Fibroblast of lung (primary cell): ENCODE measurements around the gene GIGYF1. TPM values are rescaled to one million over a fixed set of nuclear protein-coding genes. Genes with fewer than 3 reads are reported as not detected.

ENCODE experiments used
- DNase-seq, 2 donors: peaks; one replicate each; pipeline versions ENCODE4 v3.0.0 to v3.0.0-alpha.2; 2010; ENCODE audit warnings: low read depth in 2 of 2
- H2AFZ ChIP-seq: 2 replicates; pipeline ENCODE4 v1.5.1; 2012; ENCODE audit warnings: low read length, control low read depth, inconsistent platforms
- H3K27ac ChIP-seq: 2 replicates; pipeline ENCODE4 v1.5.1; 2011; ENCODE audit warnings: low read length, control low read depth; ENCODE audit not compliant: insufficient read depth
- H3K27me3 ChIP-seq: 2 replicates; pipeline ENCODE4 v1.5.1; 2011; ENCODE audit warnings: mild to moderate bottlenecking, low read length; ENCODE audit not compliant: control insufficient read depth, insufficient read depth
- H3K36me3 ChIP-seq: 2 replicates; pipeline ENCODE4 v1.5.1; 2011; ENCODE audit warnings: low read length; ENCODE audit not compliant: control insufficient read depth, insufficient read depth
- H3K4me1 ChIP-seq: 2 replicates; pipeline ENCODE4 v1.5.1; 2011; ENCODE audit warnings: low read length; ENCODE audit not compliant: control insufficient read depth, insufficient read depth; ENCODE audit errors: extremely low read depth
- H3K4me2 ChIP-seq: 2 replicates; pipeline ENCODE4 v1.5.1; 2011; ENCODE audit warnings: low read length, control low read depth; ENCODE audit not compliant: insufficient read depth; ENCODE audit errors: extremely low read depth
- H3K4me3 ChIP-seq, 4 experiments: fragments of 200-600 bp in 1 of 4; sonication (generic) in 1 of 4; replicated peaks in 1 of 4; 2 replicates each; pipeline ENCODE4 v1.5.1; 2011 to 2016; ENCODE audit warnings: low read length in 4 of 4, low read depth in 3 of 4, mild to moderate bottlenecking in 3 of 4, control low read depth in 2 of 4, inconsistent platforms in 1 of 4, mixed read lengths in 1 of 4; ENCODE audit not compliant: insufficient read depth in 1 of 4; ENCODE audit errors: control extremely low read depth in 1 of 4
- H3K79me2 ChIP-seq: 2 replicates; pipeline ENCODE4 v1.5.1; 2012; ENCODE audit warnings: mild to moderate bottlenecking, low read length, inconsistent platforms; ENCODE audit not compliant: control insufficient read depth, insufficient read depth
- H3K9ac ChIP-seq: 2 replicates; pipeline ENCODE4 v1.5.1; 2011; ENCODE audit warnings: mild to moderate bottlenecking, low read length, control low read depth; ENCODE audit not compliant: insufficient read depth
- H3K9me3 ChIP-seq: 2 replicates; pipeline ENCODE4 v1.5.1; 2012; ENCODE audit warnings: low read depth, low read length; ENCODE audit not compliant: control insufficient read depth, insufficient read depth
- H4K20me1 ChIP-seq: 2 replicates; pipeline ENCODE4 v1.5.1; 2011; ENCODE audit warnings: low read length; ENCODE audit not compliant: control insufficient read depth, insufficient read depth; ENCODE audit errors: extremely low read depth
- EZH2 ChIP-seq: IDR thresholded peaks from 2 replicates; pipeline ENCODE4 v1.5.1; 2012; ENCODE audit warnings: low read length, control low read depth, mild to moderate bottlenecking; ENCODE audit errors: missing control alignments
- polyA plus RNA-seq, 2 donors: library from polyadenylated mRNA; depleted of rRNA in 1 of 2; stranded (reverse) in 1 of 2; unstranded in 1 of 2; fragments of >200 nt; gene quantifications; 2 replicates each; pipeline ENCODE4 v1.2.1, GENCODE V29; 2011 to 2012; ENCODE audit warnings: missing spikeins in 1 of 2
- total RNA-seq: library from RNA; depleted of rRNA; stranded (reverse); fragments of >200 nt; gene quantifications from 2 replicates; pipeline ENCODE4 v1.2.1, GENCODE V29; 2014
- TF ChIP-seq, protein P1 (sequence below), 2 donors: IDR thresholded peaks in 1 of 2; conservative IDR thresholded peaks in 1 of 2; 1 replicate in 1 of 2; 2 replicates in 1 of 2; pipeline ENCODE4 v1.5.1; 2011 to 2012; ENCODE audit warnings: low read length in 2 of 2, control low read depth in 1 of 2, inconsistent platforms in 1 of 2, low read depth in 1 of 2, mild to moderate bottlenecking in 1 of 2

GIGYF1 gene
- total and polyA plus RNA-seq, 2 donors (not counting 1 experiment from before 2014, with no cell fraction given), result 3.8 to 15.9 TPM

DNA sequence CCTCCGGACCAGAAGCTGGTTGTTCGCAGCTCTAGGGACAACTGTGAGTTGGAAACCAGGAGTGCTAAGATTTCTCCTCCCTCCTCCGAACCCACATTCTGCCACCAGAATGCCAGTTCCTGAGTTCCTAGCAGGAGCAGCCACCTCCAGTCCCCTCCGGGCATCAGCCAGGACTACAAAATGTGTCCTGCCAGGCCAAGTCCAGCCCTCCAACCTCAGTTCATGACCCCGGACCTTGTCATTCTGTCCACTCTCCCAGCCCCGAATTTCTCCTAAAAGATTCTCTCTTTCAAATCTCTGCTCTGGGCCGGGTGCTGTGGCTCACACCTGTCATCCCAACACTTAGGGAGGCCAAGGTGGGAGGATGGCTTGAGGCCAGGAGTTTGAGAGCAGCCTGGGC lies 41.7 kb upstream of the GIGYF1 start:
- Histone ChIP-seq H3K79me2 (no peaks in the 10 kb centered on the region), H4K20me1 (no peaks in the 10 kb centered on the region), H3K27me3 (no peaks in the 10 kb centered on the region), H3K4me3 (no peak overlapping the region), H3K4me1 (no peaks in the 10 kb centered on the region), H2AFZ (no peak overlapping the region), H3K9ac (no peak overlapping the region), H3K27ac (no peak overlapping the region), H3K9me3 (no peaks in the 10 kb centered on the region), H3K36me3 (no peaks in the 10 kb centered on the region), H3K4me2 (no peak overlapping the region)
- no peak for TF ChIP-seq EZH2
- no peak for DNase-seq

DNA sequence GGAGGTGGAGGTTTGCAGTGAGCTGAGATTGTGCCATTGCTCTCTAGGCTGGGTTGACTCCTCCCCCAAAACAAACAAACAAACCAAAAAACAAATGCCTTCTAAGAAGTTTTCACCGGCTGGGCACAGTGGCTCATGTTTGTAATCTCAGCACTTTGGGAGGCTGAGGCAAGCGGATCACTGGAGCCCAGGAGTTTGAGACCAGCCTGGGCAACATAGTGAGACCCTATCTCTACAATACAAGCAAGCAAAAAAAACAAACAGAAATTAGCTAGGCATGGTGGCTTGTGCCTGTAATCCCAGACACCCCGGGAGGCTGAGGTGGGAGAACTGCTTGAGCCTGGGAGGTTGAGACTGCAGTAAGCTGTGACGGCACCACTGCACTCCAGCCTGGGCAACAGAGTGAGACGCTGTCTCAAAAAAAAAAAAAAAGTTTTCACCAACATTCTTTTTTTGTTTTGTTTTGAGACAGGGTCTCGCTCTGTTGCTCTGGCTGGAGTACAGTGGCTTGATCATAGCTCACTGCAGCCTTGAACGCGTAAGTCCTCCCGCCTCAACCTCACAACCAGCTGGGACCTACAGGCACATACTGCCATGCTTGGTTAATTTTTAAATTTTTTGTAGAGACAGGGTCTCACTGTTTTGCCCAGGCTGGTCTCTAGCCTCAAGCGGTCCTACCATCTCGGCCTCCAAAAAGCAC lies 38.0 kb upstream of the GIGYF1 start:
- no peak for TF ChIP-seq EZH2
- TF ChIP-seq, protein P1, sequence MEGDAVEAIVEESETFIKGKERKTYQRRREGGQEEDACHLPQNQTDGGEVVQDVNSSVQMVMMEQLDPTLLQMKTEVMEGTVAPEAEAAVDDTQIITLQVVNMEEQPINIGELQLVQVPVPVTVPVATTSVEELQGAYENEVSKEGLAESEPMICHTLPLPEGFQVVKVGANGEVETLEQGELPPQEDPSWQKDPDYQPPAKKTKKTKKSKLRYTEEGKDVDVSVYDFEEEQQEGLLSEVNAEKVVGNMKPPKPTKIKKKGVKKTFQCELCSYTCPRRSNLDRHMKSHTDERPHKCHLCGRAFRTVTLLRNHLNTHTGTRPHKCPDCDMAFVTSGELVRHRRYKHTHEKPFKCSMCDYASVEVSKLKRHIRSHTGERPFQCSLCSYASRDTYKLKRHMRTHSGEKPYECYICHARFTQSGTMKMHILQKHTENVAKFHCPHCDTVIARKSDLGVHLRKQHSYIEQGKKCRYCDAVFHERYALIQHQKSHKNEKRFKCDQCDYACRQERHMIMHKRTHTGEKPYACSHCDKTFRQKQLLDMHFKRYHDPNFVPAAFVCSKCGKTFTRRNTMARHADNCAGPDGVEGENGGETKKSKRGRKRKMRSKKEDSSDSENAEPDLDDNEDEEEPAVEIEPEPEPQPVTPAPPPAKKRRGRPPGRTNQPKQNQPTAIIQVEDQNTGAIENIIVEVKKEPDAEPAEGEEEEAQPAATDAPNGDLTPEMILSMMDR (conservative IDR thresholded peaks at IDR 0.05 in 1 of 2, IDR thresholded peaks at IDR 0.05 in 1 of 2; ENCODE audit: low read depth in 1 of 2, low read length in 2 of 2), result no peak
- H2AFZ ChIP-seq, result no peak overlapping the region
- no peak for DNase-seq
- no peak overlapping the region for H3K4me3 ChIP-seq
- H3K4me1 ChIP-seq, result no peaks in the 10 kb centered on the region
- H3K9me3 ChIP-seq, result no peaks in the 10 kb centered on the region
- H3K27me3 ChIP-seq, result peaks cover 5% of the 10 kb centered on the region
- no peak overlapping the region for H3K27ac ChIP-seq
- no peaks in the 10 kb centered on the region for H4K20me1 ChIP-seq
- no peak overlapping the region for H3K9ac ChIP-seq
- H3K4me2 ChIP-seq, result no peak overlapping the region
- no peaks in the 10 kb centered on the region for H3K36me3 ChIP-seq
- no peaks in the 10 kb centered on the region for H3K79me2 ChIP-seq

DNA sequence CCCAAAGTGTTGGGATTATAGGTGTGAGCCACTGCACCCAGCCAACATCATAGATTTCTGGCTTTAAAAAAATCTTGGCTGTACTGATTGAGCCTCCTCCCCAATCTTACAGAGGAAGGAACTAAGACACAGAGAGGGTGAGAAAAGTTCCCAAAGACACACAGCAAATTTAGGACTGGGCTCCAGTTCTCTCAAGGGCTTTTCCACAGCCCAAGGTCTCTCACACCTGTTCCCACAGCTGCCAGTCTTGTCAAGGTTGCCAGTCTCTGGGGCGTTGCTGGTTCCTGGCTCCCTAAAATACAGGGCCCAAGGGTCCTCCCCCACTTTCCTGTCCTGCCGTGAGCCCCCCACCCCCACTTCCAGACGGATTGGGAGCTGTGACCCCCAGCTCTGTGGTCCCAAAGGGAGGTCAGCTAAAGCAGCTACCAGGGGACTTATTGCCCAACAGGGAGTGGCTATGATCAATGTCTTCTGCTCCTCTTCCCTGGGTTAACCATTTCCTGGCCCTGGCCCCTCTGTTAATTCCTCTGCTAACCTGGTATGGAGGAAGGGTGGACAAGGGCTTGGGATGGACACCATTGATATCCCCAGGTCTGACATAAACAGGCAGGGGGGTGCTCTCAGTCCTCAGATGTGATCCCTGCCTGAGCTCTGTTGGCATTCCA lies 36.2 kb upstream of the GIGYF1 start:
- no peak overlapping the region for H3K4me3 ChIP-seq
- peaks cover 4% of the 10 kb centered on the region for H3K4me1 ChIP-seq
- no peaks in the 10 kb centered on the region for H3K79me2 ChIP-seq
- no peaks in the 10 kb centered on the region for H4K20me1 ChIP-seq
- no peak overlapping the region for H3K4me2 ChIP-seq
- no peak for TF ChIP-seq EZH2
- TF ChIP-seq, protein P1 (conservative IDR thresholded peaks at IDR 0.05 in 1 of 2, IDR thresholded peaks at IDR 0.05 in 1 of 2; ENCODE audit: low read depth in 1 of 2, low read length in 2 of 2), result no peak
- no peak for DNase-seq
- no peak overlapping the region for H2AFZ ChIP-seq
- no peaks in the 10 kb centered on the region for H3K9me3 ChIP-seq
- H3K27me3 ChIP-seq, result peaks cover 5% of the 10 kb centered on the region
- no peaks in the 10 kb centered on the region for H3K36me3 ChIP-seq
- no peak overlapping the region for H3K9ac ChIP-seq
- H3K27ac ChIP-seq, result no peak overlapping the region
